Stomach (tissue), 4 donors: ENCODE measurements around the gene FLVCR1.

ENCODE experiments used
- EP300 ChIP-seq: sonication (generic); formaldehyde crosslinking; IDR thresholded peaks from one replicate; pipeline ENCODE4 v1.6.1; 2017; ENCODE audit warnings: antibody characterized with exemption
- POLR2A ChIP-seq, 4 donors: fragments of 450-650 bp; IDR thresholded peaks; one replicate each; pipeline ENCODE4 v1.6.1; 2016; ENCODE audit warnings: antibody characterized with exemption in 4 of 4, control low read depth in 2 of 4, mild to moderate bottlenecking in 1 of 4, moderate library complexity in 1 of 4
- POLR2AphosphoS5 ChIP-seq, 3 donors: sonication (generic); formaldehyde crosslinking; IDR thresholded peaks; one replicate each; pipeline ENCODE4 v1.6.1; 2016; ENCODE audit warnings: antibody characterized with exemption in 3 of 3
- TF ChIP-seq, protein P1 (sequence below), 7 experiments: fragments of 450-650 bp in 4 of 7; fragments of 200-600 bp in 3 of 7; sonication (generic) in 3 of 7; IDR thresholded peaks; one replicate each; pipeline ENCODE4 v1.5.1; 2016 to 2019; ENCODE audit warnings: antibody characterized with exemption in 7 of 7, control low read depth in 2 of 7, mild to moderate bottlenecking in 1 of 7

DNA sequence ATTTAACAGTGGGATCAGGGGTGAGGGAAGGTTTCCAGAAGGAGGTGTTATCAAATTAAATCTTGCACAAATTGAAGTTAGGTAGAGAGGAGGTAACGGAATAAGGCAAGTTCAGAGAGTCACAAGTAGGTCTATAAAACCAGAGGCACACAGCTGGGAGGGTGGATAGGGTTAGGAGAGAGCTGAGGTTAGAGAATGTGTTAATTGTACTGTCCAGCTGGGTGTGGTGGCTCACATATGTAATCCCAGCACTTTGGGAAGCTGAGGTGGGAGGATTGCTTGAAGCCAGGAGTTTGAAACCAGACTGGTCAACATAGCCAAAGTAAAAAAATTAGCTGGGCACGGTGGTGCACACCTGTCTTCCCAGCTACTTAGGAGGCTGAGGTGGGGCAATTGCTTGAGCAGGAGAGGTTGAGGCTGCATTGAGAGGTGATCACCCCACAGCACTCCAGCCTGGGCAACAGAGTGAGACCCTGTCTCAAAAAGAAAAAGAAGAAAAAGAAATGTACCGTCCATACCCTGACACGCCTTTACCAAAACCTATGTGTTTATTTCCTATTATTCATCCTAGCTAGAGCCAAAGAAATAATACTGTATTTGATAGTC is 30.8 kb upstream of the FLVCR1 start:
- TF ChIP-seq POLR2AphosphoS5 (IDR thresholded peaks at IDR 0.05): no peak
- TF ChIP-seq, protein P1, sequence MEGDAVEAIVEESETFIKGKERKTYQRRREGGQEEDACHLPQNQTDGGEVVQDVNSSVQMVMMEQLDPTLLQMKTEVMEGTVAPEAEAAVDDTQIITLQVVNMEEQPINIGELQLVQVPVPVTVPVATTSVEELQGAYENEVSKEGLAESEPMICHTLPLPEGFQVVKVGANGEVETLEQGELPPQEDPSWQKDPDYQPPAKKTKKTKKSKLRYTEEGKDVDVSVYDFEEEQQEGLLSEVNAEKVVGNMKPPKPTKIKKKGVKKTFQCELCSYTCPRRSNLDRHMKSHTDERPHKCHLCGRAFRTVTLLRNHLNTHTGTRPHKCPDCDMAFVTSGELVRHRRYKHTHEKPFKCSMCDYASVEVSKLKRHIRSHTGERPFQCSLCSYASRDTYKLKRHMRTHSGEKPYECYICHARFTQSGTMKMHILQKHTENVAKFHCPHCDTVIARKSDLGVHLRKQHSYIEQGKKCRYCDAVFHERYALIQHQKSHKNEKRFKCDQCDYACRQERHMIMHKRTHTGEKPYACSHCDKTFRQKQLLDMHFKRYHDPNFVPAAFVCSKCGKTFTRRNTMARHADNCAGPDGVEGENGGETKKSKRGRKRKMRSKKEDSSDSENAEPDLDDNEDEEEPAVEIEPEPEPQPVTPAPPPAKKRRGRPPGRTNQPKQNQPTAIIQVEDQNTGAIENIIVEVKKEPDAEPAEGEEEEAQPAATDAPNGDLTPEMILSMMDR (IDR thresholded peaks at IDR 0.05): no peak
- no peak for TF ChIP-seq POLR2A (IDR thresholded peaks at IDR 0.05)
- no peak for TF ChIP-seq EP300
